GM12801 (cell line): Measurements from ENCODE around the gene CUTC.

Source experiments
- CTCF ChIP-seq: IDR thresholded peaks from one replicate; pipeline ENCODE4 v1.5.1; 2011; ENCODE audit warnings: control low read depth; ENCODE audit not compliant: insufficient read length; ENCODE audit errors: extremely low read depth

Gene CUTC

GRCh38 chr10:99765672-99766301 lies 33.8 kb downstream of the CUTC start:
- TF ChIP-seq CTCF, result no peak

DNA sequence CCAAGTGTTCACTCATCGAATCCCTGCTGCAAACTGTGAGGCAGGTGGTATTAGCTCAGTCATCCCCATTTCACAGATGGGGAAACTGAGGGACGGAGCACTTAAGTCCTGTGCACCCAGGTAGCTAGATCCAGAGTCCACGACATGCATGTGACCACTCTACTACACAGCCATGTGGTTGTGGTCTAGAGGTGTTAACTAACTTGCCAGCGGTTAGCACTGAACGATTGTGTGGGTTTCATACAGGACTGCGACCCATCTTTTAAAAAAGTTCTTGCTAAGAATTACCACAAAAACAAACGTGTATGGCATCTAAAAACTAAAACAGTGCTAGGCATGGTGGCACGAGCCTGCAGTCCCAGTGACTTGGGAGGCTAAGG lies 34.3 kb downstream of the CUTC start:
- no peak for TF ChIP-seq CTCF

- no peak for TF ChIP-seq CTCF
Observed at GRCh38 chr10:99767901-99768300, 35.9 kb downstream of the CUTC start.

GRCh38 chr10:99768556-99768955 lies 36.5 kb downstream of the CUTC start:
- TF ChIP-seq CTCF, result no peak

DNA sequence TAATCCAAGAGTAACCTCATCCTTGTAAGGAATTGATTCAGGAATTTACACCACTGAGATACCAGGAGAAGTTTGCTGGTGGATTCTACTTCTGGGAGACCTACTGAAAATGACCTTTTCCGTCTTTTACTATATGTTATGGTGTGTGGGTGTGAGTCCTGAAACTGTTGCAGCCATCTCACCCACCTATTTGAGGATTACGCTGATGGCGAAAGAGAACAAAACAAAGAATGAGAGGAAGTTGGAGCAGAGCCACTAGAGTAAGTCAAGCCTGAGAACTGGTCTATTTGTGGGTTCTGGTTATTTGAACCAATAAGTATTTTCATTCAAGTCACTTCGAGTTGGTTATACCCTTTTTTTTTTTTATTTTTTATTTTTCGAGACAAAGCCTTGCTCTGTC lies 37.7 kb downstream of the CUTC start:
- no peak for TF ChIP-seq CTCF

DNA sequence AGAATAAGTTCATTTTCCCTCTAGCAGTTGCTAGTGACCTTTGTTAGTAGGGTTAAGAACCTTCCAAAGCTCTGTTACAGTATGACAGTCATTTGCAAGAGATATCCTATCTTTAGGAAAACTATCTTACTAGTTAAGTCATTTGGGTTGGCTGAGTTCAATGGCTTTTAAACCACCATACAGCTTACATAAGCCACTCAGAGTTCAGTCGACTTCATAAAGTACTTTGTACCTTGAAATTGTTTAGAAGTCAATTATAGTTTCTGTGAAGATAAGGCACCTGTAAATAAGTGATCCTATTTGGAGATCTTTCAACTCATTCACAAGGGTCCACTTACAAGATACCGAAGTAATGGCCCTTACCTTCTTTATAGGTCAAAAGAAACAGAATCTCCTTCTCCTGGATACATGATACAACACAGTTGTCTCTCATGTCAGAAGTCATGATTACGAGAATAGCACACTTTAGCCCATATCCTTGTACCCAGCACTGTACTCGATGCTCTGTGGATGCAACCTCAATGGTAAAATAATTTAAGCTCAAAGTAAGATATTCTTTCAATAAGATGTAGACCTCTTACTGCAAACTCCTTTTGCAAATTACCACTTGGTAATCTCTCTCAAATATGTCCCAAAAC lies 38.5 kb downstream of the CUTC start:
- no peak for TF ChIP-seq CTCF

DNA sequence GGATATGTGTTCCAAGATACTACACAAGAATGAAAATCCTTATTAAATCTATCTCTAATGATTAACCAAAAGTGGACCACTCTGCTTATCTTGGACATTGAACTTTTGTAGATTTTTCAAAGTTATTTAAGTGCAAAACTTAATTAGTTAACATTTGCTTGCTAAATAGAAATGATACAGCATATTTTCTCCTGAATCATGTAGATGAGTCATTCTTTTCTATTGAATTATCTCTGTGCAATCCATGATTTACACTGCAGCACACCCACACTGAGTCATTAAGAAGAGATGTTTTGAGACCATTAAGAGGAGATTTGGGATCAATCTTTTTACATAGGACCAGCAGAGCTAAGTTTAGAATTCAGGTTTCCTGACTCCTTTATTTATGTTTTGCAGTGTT lies 43.8 kb downstream of the CUTC start:
- no peak for TF ChIP-seq CTCF
